Aorta (tissue), 5 donors: Measurements from ENCODE around the gene SLC4A11. TPM values are rescaled to one million over a fixed set of nuclear protein-coding genes. Genes with fewer than 3 reads are reported as not detected.

ENCODE experiments used
- ATAC-seq: fragments of 200-7000 bp; cut with Tn5 transposase; one replicate; pipeline ENCODE4 v1.9.1; 2022; ENCODE audit warnings: moderate library complexity; ENCODE audit not compliant: low FRiP score
- DNase-seq, 2 donors: peaks; one replicate each; pipeline ENCODE4 v3.0.0-alpha.2; 2020
- H3K27ac ChIP-seq, 2 donors: one replicate each; pipeline ENCODE4 v1.5.1; 2013; ENCODE audit warnings: low read length in 2 of 2, mild to moderate bottlenecking in 2 of 2, moderate library complexity in 2 of 2, control low read depth in 1 of 2, inconsistent platforms in 1 of 2, low read depth in 1 of 2
- H3K27me3 ChIP-seq, 2 donors: one replicate each; pipeline ENCODE4 v1.6.1; 2013; ENCODE audit warnings: control low read depth in 1 of 2, low read length in 1 of 2, mild to moderate bottlenecking in 1 of 2, moderate library complexity in 1 of 2; ENCODE audit not compliant: insufficient read depth in 2 of 2, control insufficient read depth in 1 of 2
- H3K36me3 ChIP-seq, 2 donors: one replicate each; pipeline ENCODE4 v1.6.1; 2013; ENCODE audit warnings: control low read depth in 1 of 2, low read length in 1 of 2, mild to moderate bottlenecking in 1 of 2; ENCODE audit not compliant: insufficient read depth in 2 of 2, control insufficient read depth in 1 of 2
- H3K4me1 ChIP-seq, 2 donors: one replicate each; pipeline ENCODE4 v1.6.1; 2013; ENCODE audit warnings: low read length in 2 of 2, control low read depth in 1 of 2, mild to moderate bottlenecking in 1 of 2, moderate library complexity in 1 of 2; ENCODE audit not compliant: insufficient read depth in 2 of 2, control insufficient read depth in 1 of 2
- H3K4me3 ChIP-seq, 2 donors: one replicate each; pipeline ENCODE4 v1.5.1; 2013; ENCODE audit warnings: low read length in 2 of 2, control low read depth in 1 of 2, mild to moderate bottlenecking in 1 of 2
- H3K9me3 ChIP-seq: one replicate; pipeline ENCODE4 v1.6.1; 2013; ENCODE audit warnings: mild to moderate bottlenecking, low read length; ENCODE audit not compliant: control insufficient read depth
- WGBS, 2 donors: extraction: QIAGEN DNeasy Blood & Tissue Kit; methylation state at CpG; one replicate each; pipeline ENCODE4 v1.1.7; 2013; 5-methylcytosine and 5-hydroxymethylcytosine counted together
- intact Hi-C, 2 donors: fragments of 100-400 bp; cut with DNase I; formaldehyde crosslinking; loops; one replicate each; pipeline versions ENCODE4 v1.14.2 to v1.15.0; 2022
- long read RNA-seq, 2 donors: library from polyadenylated mRNA; unstranded; transcript quantifications; one replicate each; pipeline ENCODE4 v2.0.0, GENCODE V29; 2020 to 2021
- polyA plus RNA-seq, 2 donors: library from polyadenylated mRNA; stranded (reverse); fragments of 200-250 nt; gene quantifications; one replicate each; pipeline ENCODE4 v1.2.3, GENCODE V29; 2013
- total RNA-seq, 2 donors: library from RNA; stranded (reverse); fragmentation: NEBNext Ultra II Directional; extraction: Animal tissue kit (Norgen Biotek cat#: 25700); gene quantifications; one replicate each; pipeline ENCODE4 v1.2.1, GENCODE V29; 2021
- donor health status: healthy with polysubstance abuse.
- donor health status: Bipolar disorder and iron deficiency.
- donor health status: DM: no; HTN: no; CAD: no.
- donor health status: DM: no; HTN: no; CAD: no.
- donor health status: DM: yes; HTN: yes; CAD: no.

SLC4A11 gene
- total RNA-seq (under 1 TPM; 0.29 to 0.63 TPM), polyA plus RNA-seq (under 1 TPM in 1 of 2 donors, not detected in 1; 0.23 TPM)
- long read RNA-seq, donor 1, result 0 reads
- long read RNA-seq, donor 2, result 0 reads

GRCh38 chr20:3239026-3239866 lies at the start of gene SLC4A11:
TSS of gene SLC4A11 (minus strand) at chr20:3239190. CDS start at chr20:3239137, 53 bp downstream.
- 1% methylated on average over 96 to 107 of the region's 107 CpGs for WGBS, 2 donors

GRCh38 chr20:3283222-3283820 lies 44.3 kb upstream of the SLC4A11 start:
- ATAC-seq (no peak), DNase-seq (no peak)
- Histone ChIP-seq H3K27me3 (no peaks in the 10 kb centered on the region), H3K9me3 (no peaks in the 10 kb centered on the region), H3K36me3 (peaks cover 0 to 14% of the 10 kb centered on the region in 2 donors), H3K4me1 (no peaks in the 10 kb centered on the region), H3K4me3 (no peak overlapping the region), H3K27ac (no peak overlapping the region)
- 86 to 88% methylated on average over 7 of the region's 7 CpGs for WGBS, 2 donors
- intact Hi-C loops, result no loop called here

More at GRCh38 chr20:3239026-3239866, at the start of gene SLC4A11:
- DNase-seq (peak; percentile 77 to 86), ATAC-seq (peak; percentile 40)
- peak within 1 kb of the TSS; percentile 44 to 63 for H3K4me3 ChIP-seq
- intact Hi-C loops, result no loop called here
- H3K27ac ChIP-seq, result no peak within 1 kb of the TSS
- no peaks in the 10 kb centered on the region for H3K9me3 ChIP-seq
- H3K36me3 ChIP-seq, result no peaks in the 10 kb centered on the region
- H3K4me1 ChIP-seq, result no peaks in the 10 kb centered on the region
- no peaks in the 10 kb centered on the region for H3K27me3 ChIP-seq

- intact Hi-C loops, result no loop called here
These were observed 43.6 kb upstream of the SLC4A11 start for GRCh38 chr20:3282271-3283221.

GRCh38 chr20:3281437-3281836 lies 42.4 kb upstream of the SLC4A11 start:
- H3K36me3 ChIP-seq, result peaks cover 2 to 18% of the 10 kb centered on the region in 2 donors

More at GRCh38 chr20:3282271-3283221, 43.6 kb upstream of the SLC4A11 start:
- DNase-seq (no peak), ATAC-seq (no peak)
- Histone ChIP-seq H3K9me3 (no peaks in the 10 kb centered on the region), H3K36me3 (peaks cover 2 to 16% of the 10 kb centered on the region in 2 donors), H3K4me3 (no peak overlapping the region), H3K27me3 (no peaks in the 10 kb centered on the region), H3K4me1 (no peaks in the 10 kb centered on the region), H3K27ac (no peak overlapping the region)
- 92 to 94% methylated on average over 6 of the region's 6 CpGs for WGBS, 2 donors

GRCh38 chr20:3279761-3280160 lies 40.8 kb upstream of the SLC4A11 start:
- no peaks in the 10 kb centered on the region for H3K27me3 ChIP-seq
- intact Hi-C loops, result no loop called here
- WGBS, 2 donors, result 86 to 99% methylated on average over 1 of the region's 1 CpG
- H3K9me3 ChIP-seq, result no peaks in the 10 kb centered on the region
- DNase-seq (no peak), ATAC-seq (no peak)
- H3K4me1 ChIP-seq, result no peaks in the 10 kb centered on the region
- no peak overlapping the region for H3K4me3 ChIP-seq
- no peak overlapping the region for H3K27ac ChIP-seq
- peaks cover 2 to 25% of the 10 kb centered on the region in 2 donors for H3K36me3 ChIP-seq

More at GRCh38 chr20:3281437-3281836, 42.4 kb upstream of the SLC4A11 start:
- Histone ChIP-seq H3K4me3 (no peak overlapping the region), H3K27me3 (no peaks in the 10 kb centered on the region), H3K9me3 (no peaks in the 10 kb centered on the region), H3K27ac (no peak overlapping the region), H3K4me1 (no peaks in the 10 kb centered on the region)
- ATAC-seq, result no peak
- no peak for DNase-seq
- intact Hi-C loops, result no loop called here

GRCh38 chr20:3277686-3278465 lies 38.9 kb upstream of the SLC4A11 start:
- intact Hi-C loops, result no loop called here
- H3K36me3 ChIP-seq, result peaks cover 2 to 26% of the 10 kb centered on the region in 2 donors
- H3K27me3 ChIP-seq, result no peaks in the 10 kb centered on the region
- no peaks in the 10 kb centered on the region for H3K4me1 ChIP-seq
- 87 to 88% methylated on average over 7 of the region's 7 CpGs for WGBS, 2 donors
- H3K9me3 ChIP-seq, result no peaks in the 10 kb centered on the region
- no peak overlapping the region for H3K27ac ChIP-seq
- no peak overlapping the region for H3K4me3 ChIP-seq
- no peak for ATAC-seq
- DNase-seq, result no peak

- Histone ChIP-seq H3K36me3 (peaks cover 2 to 25% of the 10 kb centered on the region in 2 donors), H3K27ac (no peak overlapping the region), H3K4me1 (no peaks in the 10 kb centered on the region), H3K27me3 (no peaks in the 10 kb centered on the region), H3K4me3 (no peak overlapping the region), H3K9me3 (no peaks in the 10 kb centered on the region)
- no peak for ATAC-seq
- intact Hi-C loops, result no loop called here
- no peak for DNase-seq
- 53 to 54% methylated on average over 1 of the region's 1 CpG for WGBS, 2 donors
These were observed 37.7 kb upstream of the SLC4A11 start for GRCh38 chr20:3276680-3277015.
